Muscle layer of colon (tissue), 2 donors: ENCODE data around the gene CYP2A13.
"Not testable (repeated sequence)": the region's sequence is repeated elsewhere in the genome, so short reads cannot be mapped to it uniquely, and the experiment has no call there.

ENCODE experiments used
- H3K27ac ChIP-seq: one replicate; pipeline ENCODE4 v1.7.0; 2013; ENCODE audit warnings: low read depth, mild to moderate bottlenecking, low read length, moderate library complexity
- H3K27me3 ChIP-seq, 2 donors: one replicate each; pipeline ENCODE4 v1.7.0; 2013; ENCODE audit warnings: low read length in 2 of 2, mild to moderate bottlenecking in 2 of 2; ENCODE audit not compliant: insufficient read depth in 2 of 2, control insufficient read depth in 1 of 2
- H3K36me3 ChIP-seq: one replicate; pipeline ENCODE4 v1.7.0; 2013; ENCODE audit warnings: mild to moderate bottlenecking, low read length; ENCODE audit not compliant: insufficient read depth
- H3K4me1 ChIP-seq: one replicate; pipeline ENCODE4 v1.7.0; 2013; ENCODE audit warnings: mild to moderate bottlenecking, low read length; ENCODE audit not compliant: insufficient read depth
- H3K4me3 ChIP-seq, 2 donors: one replicate each; pipeline ENCODE4 v1.7.0; 2013; ENCODE audit warnings: low read length in 2 of 2, low read depth in 1 of 2, mild to moderate bottlenecking in 1 of 2, moderate library complexity in 1 of 2
- H3K9ac ChIP-seq: one replicate; pipeline ENCODE4 v1.7.0; 2013; ENCODE audit warnings: low read length
- H3K9me3 ChIP-seq: one replicate; pipeline ENCODE4 v1.7.0; 2013; ENCODE audit warnings: mild to moderate bottlenecking, low read length
- donor health status: abdominal sarcoma.
- donor health status: Adenocarcinoma of cecum.

The CYP2A13 gene, protein sequence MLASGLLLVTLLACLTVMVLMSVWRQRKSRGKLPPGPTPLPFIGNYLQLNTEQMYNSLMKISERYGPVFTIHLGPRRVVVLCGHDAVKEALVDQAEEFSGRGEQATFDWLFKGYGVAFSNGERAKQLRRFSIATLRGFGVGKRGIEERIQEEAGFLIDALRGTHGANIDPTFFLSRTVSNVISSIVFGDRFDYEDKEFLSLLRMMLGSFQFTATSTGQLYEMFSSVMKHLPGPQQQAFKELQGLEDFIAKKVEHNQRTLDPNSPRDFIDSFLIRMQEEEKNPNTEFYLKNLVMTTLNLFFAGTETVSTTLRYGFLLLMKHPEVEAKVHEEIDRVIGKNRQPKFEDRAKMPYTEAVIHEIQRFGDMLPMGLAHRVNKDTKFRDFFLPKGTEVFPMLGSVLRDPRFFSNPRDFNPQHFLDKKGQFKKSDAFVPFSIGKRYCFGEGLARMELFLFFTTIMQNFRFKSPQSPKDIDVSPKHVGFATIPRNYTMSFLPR

GRCh38 chr19:41088151-41088550 is at the start of gene CYP2A13:
Gene CYP2A13 (plus strand): TSS chr19:41088451. CDS start chr19:41088472, 21 bp downstream.
- Histone ChIP-seq H3K27me3 (peaks cover 0 to 12% of the 10 kb centered on the region in 2 donors), H3K4me1 (no peaks in the 10 kb centered on the region), H3K36me3 (no peaks in the 10 kb centered on the region), H3K9me3 (no peaks in the 10 kb centered on the region), H3K9ac (no peak within 1 kb of the TSS), H3K27ac (no peak within 1 kb of the TSS), H3K4me3 (no peak within 1 kb of the TSS)

DNA sequence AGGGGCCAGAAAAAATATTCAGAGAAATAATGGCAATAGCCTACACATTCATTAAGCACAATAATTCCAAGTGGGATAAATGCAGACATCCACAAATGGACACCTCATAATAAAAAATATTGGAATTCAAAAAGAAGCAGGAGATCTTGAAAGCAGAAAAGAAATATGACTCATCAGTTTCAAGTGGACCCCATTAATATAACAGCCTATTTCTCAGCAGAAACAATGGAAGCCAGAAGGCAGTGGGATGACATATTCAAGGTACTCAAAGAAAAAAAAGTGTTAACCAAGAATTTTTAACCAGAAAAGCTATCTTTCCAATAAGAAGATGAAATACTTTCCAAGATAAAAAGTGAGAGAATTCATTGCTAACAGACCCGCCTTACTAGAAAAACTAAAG is 48.4 kb upstream of the CYP2A13 start:
- Histone ChIP-seq H3K36me3 (no peaks in the 10 kb centered on the region), H3K4me1 (no peaks in the 10 kb centered on the region), H3K9ac (no peak overlapping the region), H3K27me3 (no peaks in the 10 kb centered on the region), H3K4me3 (no peak overlapping the region), H3K9me3 (no peaks in the 10 kb centered on the region), H3K27ac (no peak overlapping the region)

GRCh38 chr19:41045095-41045494 is 43.2 kb upstream of the CYP2A13 start:
- H3K9me3 ChIP-seq, H3K4me1 ChIP-seq, H3K9ac ChIP-seq, H3K36me3 ChIP-seq, H3K27ac ChIP-seq, H3K27me3 ChIP-seq, H3K4me3 ChIP-seq: not testable (repeated sequence)

GRCh38 chr19:41050426-41050825 is 37.8 kb upstream of the CYP2A13 start:
- no peaks in the 10 kb centered on the region for H3K27me3 ChIP-seq
- no peak overlapping the region for H3K9ac ChIP-seq
- no peak overlapping the region for H3K27ac ChIP-seq
- H3K9me3 ChIP-seq: no peaks in the 10 kb centered on the region
- no peaks in the 10 kb centered on the region for H3K36me3 ChIP-seq
- no peaks in the 10 kb centered on the region for H3K4me1 ChIP-seq
- no peak overlapping the region for H3K4me3 ChIP-seq

- H3K27ac ChIP-seq, H3K4me1 ChIP-seq, H3K9ac ChIP-seq, H3K36me3 ChIP-seq, H3K9me3 ChIP-seq, H3K27me3 ChIP-seq, H3K4me3 ChIP-seq: not testable (repeated sequence)
Measured at GRCh38 chr19:41052162-41052561, 36.1 kb upstream of the CYP2A13 start.

DNA sequence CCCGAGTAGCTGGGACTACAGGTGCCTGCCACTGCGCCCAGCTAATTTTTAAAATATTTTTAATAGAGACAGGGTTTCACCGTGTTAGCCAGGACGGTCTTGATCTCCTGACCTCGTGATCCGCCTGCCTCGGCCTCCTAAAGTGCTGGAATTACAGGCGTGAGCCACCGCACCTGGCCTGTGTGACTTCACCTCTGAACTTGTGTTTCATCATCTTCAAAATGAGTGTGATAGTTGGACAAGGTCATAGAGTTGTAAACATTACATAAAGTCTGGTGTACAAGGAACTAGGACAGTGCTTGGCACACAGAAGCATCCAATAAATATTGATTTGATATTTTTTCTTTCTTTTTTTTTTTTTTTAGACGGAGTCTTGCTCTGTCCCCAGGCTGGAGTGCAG is 34.9 kb upstream of the CYP2A13 start:
- H3K27ac ChIP-seq, H3K4me1 ChIP-seq, H3K27me3 ChIP-seq, H3K4me3 ChIP-seq, H3K36me3 ChIP-seq, H3K9me3 ChIP-seq, H3K9ac ChIP-seq: not testable (repeated sequence)

DNA sequence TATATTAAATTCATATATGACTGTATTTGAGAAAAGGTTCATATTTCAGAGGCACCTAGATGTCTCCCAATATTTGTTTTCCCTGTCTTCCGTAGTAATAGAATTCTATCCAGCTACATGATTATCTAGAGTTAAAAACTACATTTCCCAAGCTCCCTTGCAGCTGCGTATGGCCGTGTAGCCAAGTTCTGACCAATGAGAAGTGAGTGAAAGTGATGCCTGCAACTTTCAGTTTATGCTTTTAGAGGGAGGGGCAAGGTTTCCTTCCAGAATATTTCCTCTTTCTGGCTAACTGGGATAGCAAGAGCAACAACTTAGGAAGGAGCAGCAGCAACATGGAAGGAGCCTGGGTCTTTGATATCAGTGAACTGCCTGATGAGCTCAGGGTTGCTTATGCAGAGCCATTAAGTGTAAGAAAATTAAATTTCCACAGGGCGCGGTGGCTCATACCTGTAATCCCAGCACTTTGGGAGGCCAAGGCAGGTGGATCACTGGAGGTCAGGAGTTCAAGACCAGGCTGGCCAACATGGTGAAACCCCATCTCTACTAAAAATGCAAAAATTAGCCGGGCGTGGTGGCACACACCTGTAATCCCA is 23.2 kb upstream of the CYP2A13 start:
- H3K9me3 ChIP-seq: no peaks in the 10 kb centered on the region
- peaks cover 0 to 3% of the 10 kb centered on the region in 2 donors for H3K27me3 ChIP-seq
- H3K4me3 ChIP-seq: no peak overlapping the region
- no peak overlapping the region for H3K9ac ChIP-seq
- H3K4me1 ChIP-seq: no peaks in the 10 kb centered on the region
- no peak overlapping the region for H3K27ac ChIP-seq
- H3K36me3 ChIP-seq: no peaks in the 10 kb centered on the region

GRCh38 chr19:41076286-41076685 is 12.0 kb upstream of the CYP2A13 start:
- Histone ChIP-seq H3K9me3 (no peaks in the 10 kb centered on the region), H3K27me3 (no peaks in the 10 kb centered on the region), H3K27ac (no peak overlapping the region), H3K4me1 (no peaks in the 10 kb centered on the region), H3K4me3 (no peak overlapping the region), H3K9ac (no peak overlapping the region), H3K36me3 (no peaks in the 10 kb centered on the region)

DNA sequence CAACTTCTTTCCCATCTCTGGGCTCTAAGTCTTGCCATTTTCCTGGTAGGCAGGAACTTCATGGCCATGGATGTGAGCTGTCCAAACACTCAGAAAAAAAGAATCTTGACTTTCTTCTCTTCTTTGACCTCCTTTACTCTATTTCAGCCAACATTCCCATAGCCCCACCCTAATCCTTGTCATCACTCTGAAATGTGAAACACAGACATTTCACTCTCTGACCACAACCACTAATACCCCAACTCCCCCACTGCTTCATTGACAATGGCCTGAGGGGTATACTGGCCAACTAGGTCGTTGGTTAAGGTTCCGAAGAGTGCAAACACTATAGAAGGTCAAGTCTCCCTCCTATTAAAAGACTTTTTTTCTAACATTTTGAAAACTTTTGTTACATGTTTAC is 4.7 kb upstream of the CYP2A13 start:
- H3K9me3 ChIP-seq: no peaks in the 10 kb centered on the region
- no peak overlapping the region for H3K4me3 ChIP-seq
- no peaks in the 10 kb centered on the region for H3K36me3 ChIP-seq
- H3K4me1 ChIP-seq: no peaks in the 10 kb centered on the region
- H3K27ac ChIP-seq: no peak overlapping the region
- H3K27me3 ChIP-seq: no peaks in the 10 kb centered on the region
- no peak overlapping the region for H3K9ac ChIP-seq

GRCh38 chr19:41085748-41086415 is 2.4 kb upstream of the CYP2A13 start:
- Histone ChIP-seq H3K27me3 (peaks cover 0 to 12% of the 10 kb centered on the region in 2 donors), H3K4me1 (no peaks in the 10 kb centered on the region), H3K9me3 (no peaks in the 10 kb centered on the region), H3K36me3 (no peaks in the 10 kb centered on the region), H3K9ac (no peak overlapping the region), H3K27ac (no peak overlapping the region), H3K4me3 (no peak overlapping the region)

DNA sequence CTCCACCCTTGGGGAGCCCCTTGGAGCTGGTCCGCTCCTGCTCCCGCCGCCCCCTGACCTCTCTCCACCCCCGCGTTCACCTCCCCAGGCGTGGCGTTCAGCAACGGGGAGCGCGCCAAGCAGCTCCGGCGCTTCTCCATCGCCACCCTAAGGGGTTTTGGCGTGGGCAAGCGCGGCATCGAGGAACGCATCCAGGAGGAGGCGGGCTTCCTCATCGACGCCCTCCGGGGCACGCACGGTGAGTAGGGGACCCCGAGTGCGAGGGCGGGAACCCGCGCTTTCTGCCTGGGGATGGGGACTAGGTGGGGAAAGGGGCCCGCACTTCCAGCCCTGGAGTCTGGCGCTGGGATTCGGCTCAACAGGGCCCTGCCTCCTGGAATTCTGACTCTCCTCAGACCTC is 1.7 kb downstream of the CYP2A13 start:
- H3K27ac ChIP-seq: no peak overlapping the region
- H3K27me3 ChIP-seq: peaks cover 0 to 12% of the 10 kb centered on the region in 2 donors
- no peaks in the 10 kb centered on the region for H3K4me1 ChIP-seq
- H3K36me3 ChIP-seq: no peaks in the 10 kb centered on the region
- no peaks in the 10 kb centered on the region for H3K9me3 ChIP-seq
- no peak overlapping the region for H3K9ac ChIP-seq
- no peak overlapping the region for H3K4me3 ChIP-seq
